Fibroblast of skin of left quadriceps (primary cell): Measurements from ENCODE around the gene SBK2.
A peak's percentile ranks its signal among the peaks of the same experiment; 100 is the strongest.
"Not testable (repeated sequence)": the region's sequence is repeated elsewhere in the genome, so short reads cannot be mapped to it uniquely, and the experiment has no call there.

Source experiments
- DNase-seq, 2 experiments: peaks; one replicate each; pipeline ENCODE4 v3.0.0-alpha.2; 2013; ENCODE audit warnings: low read depth in 2 of 2

The SBK2 gene

DNA sequence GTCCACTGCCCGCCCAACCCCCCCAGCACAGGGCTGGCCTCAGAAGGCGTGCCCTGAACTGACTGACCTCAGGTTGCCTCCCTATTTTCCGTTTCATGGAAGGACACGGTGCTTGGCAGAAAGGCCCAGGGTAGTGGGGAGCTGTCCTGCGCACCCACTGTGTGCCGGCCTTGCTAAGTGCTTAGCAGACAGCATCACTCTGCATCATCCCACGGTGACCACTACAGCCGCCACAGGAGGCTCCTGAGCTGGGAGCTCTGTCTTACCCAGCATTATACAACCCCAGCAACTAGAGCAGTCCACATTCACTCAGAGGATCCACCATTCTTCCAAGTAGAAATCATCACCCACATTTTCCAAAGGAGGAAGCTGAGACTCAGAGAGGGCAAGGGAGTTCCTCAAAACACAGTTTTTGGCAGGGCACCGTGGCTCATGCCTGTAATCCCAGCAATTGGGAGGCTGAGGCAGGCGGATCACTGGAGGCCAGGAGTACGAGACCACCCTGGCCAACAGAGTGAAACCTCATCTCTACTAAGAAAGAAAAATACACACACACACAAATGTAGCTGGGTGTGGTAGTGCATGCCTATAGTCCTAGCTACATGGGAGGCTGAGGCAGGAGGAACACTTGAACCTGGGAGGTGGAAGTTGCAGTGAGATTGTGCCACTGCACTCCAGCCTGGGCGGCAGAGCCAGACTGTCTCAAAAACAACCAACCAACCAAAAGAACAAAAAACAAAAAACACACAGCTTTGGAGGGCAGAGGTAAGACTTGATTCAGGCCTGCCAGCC is 1.6 kb downstream of the SBK2 start:
- no peak for DNase-seq

GRCh38 chr19:55534280-55534679 is 2.7 kb downstream of the SBK2 start:
- not testable (repeated sequence) for DNase-seq

- DNase-seq: no peak
Observed at GRCh38 chr19:55530996-55531395, 5.9 kb downstream of the SBK2 start.

GRCh38 chr19:55529636-55530234 is 7.2 kb downstream of the SBK2 start:
- no peak for DNase-seq

- no peak for DNase-seq
Observed at GRCh38 chr19:55528030-55528803, 8.7 kb downstream of the SBK2 start.

- DNase-seq: no peak
Observed at GRCh38 chr19:55527197-55528029, 9.5 kb downstream of the SBK2 start.

- no peak for DNase-seq
Observed at GRCh38 chr19:55526216-55527196, 10.4 kb downstream of the SBK2 start.

DNA sequence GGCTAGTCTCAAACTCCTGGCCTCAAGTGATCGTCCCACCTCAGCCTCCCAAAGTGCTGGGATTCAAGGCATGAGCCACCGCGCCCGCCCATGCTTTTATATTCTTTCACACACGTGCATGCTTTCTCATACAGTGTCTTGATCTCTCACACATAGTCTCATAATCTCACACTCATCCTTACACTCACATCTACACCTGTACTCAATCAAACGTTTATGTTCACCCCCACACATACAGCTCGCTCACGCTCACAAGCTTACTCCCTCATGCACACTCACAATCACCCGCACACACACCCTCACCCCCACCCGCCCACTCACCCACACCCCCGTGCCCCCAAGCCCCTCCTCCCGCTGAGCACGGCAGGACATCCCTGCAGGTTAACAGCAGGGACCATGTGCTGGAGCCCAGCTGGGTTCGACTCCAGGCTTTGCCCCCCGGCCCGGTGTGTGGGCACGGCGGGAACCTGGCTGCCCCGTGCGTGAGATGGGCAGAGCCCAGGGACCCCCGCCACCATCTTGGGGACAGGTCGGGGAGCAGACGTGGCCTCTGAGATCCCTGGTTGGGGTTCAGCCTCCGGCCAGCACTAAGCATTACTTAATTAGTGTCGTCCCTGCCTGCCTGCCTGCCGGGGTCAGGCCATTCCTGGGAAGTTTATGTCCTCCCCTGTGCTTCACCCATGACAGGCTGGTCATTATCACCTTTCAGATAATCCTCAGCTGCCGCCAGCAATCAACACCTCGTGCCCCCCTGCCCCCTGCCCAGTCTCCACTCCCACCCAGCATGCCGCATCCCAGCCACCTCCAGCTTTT is 11.4 kb downstream of the SBK2 start:
- DNase-seq: no peak

- DNase-seq: no peak
Observed at GRCh38 chr19:55520691-55521292, 16.1 kb downstream of the SBK2 start.

DNA sequence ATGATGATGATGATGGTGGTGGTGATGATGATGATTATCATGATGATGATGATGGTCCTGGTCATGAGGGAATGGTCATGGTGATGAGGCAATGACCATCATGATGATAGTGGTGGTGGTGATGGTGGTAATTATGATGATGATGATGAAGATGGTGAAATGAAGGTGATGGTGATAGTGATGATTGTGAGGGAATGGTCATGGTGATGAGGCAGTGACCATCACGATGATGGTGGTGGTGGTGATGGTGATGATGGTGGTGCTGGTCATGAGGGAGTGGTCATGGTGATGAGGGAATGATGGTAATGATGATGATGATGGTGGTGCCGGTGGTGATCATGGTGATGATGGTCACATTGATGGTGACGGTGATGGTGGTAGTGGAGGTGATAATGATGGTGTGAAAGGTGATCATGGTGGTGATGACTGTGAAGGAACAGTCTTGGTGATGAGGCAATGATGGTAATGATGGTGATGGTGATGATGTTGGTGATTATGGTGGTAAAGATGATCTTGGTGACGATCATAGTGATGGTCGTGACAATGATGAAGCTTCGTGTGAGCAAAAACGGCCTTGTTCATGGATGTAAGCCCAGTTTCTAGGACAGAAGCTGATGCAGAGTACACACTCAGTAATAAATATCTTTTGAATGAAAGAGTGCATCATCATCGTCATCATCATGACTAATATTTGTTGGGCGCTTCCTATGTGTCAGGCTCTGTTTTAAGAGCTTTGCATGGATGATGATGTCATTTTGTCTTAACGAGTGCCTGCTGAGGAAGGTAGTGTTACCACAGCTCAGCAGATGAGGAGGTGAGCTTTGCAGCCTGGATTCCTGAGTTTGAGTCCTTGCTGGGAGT is 17.3 kb downstream of the SBK2 start:
- DNase-seq: peak in 1 of 2 experiments; percentile 32

DNA sequence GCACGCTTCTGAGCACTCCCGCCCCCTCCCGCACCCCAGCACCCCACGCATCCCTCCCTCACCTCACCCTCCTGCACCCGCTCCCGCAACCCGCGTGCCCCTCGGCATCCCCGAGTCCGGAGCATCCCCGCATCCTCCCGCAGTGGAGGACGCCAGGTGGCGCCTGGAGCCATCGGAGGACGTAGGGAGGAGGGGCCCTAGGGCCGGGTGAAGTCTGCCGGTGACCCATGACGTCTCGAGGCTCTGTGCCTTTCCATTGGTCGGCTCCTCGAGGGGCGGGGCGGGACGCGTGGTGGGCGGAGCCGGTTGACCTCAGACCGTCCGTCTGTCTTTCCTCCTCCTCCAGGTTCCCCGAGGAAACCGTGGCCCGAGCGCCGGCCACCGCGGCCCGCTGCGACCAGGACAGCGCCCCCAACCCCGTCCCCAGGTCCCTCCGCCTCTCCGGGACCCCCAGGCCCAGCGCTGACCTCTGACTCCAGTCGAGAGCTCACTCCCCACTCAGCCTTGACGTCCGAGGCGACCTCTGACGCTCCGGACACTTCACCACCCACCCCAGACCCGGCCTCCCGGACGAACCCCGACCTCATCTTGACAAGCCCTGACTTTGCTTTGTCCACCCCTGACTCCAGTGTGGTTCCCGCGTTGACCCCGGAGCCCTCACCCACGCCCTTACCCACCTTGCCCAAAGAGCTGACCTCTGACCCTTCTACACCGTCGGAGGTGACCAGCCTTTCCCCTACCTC is 19.9 kb downstream of the SBK2 start:
- DNase-seq: peak; percentile 79 to 80

DNA sequence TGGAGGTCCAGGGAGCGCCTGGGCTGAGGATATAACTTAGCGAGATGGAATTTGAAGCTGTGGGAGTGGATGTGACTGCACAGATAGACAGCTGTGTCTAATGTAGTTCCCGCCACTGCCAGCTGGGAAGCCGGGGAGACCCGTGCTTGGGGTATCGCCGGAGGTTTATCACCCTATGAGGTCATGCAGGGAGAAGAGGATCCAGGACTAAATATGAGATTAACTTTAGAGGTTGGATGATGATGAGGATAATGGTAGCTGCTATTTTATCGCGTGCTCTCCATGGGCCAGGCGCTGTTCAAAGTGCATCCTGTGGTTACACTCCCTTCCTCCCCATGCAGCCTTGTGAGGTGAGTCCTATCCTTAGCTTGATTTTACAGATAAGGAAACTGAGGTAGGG is 28.8 kb downstream of the SBK2 start:
- no peak for DNase-seq

DNA sequence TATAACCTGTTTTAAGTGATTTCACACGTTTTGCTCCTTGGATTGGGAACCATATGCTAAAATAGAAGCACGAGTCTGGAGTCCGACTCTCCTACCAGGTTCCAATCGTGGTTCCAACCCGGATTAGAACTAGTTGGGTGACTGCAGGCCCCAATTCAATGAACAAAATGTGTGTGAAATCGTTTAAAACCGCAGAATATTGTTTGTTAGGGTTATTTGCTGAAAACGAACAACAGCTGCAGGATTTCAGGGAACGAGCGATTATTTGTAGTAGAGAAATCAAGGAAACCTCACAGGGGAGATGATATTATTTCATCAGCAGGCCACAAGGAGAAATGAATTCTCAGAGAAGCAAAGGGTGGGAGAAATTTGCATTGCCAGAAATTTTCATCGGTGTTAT is 32.0 kb downstream of the SBK2 start:
- DNase-seq: no peak

DNA sequence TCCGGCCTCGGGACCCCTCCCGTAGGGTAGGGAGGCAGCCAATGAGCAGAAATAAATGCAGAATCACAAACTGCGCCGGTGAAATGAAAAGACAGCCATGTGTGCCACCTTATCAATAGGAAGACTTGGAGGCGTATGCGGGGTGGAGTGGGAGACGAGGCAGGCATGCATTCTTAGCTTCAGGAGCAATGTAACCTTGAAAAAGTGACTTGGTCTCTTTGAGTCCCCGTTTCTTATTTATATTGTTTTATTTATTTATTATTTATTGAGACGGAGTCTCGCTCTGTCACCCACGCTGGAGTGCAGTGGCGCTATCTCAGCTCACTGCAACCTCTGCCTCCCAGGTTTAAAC is 32.7 kb downstream of the SBK2 start:
- no peak for DNase-seq

GRCh38 chr19:55503502-55504251 is 33.3 kb downstream of the SBK2 start:
- DNase-seq: peak; percentile 81 to 82

- DNase-seq: no peak
Observed at GRCh38 chr19:55503157-55503501, 33.8 kb downstream of the SBK2 start.
